GM10266 (cell line): ENCODE results near the gene ADPGK.

Experiments
- DNase-seq: peaks from one replicate; pipeline ENCODE4 v3.0.0; 2012; ENCODE audit errors: extremely low spot score
- TF ChIP-seq, protein P1 (sequence below): IDR thresholded peaks from 2 replicates; pipeline ENCODE4 v1.5.1; 2012; ENCODE audit warnings: mild to moderate bottlenecking, low read depth; ENCODE audit not compliant: control insufficient read depth, insufficient read depth; ENCODE audit errors: missing control alignments

ADPGK gene

GRCh38 chr15:72766025-72766424 is 17.5 kb downstream of the ADPGK start:
- DNase-seq, result no peak
- TF ChIP-seq, protein P1, sequence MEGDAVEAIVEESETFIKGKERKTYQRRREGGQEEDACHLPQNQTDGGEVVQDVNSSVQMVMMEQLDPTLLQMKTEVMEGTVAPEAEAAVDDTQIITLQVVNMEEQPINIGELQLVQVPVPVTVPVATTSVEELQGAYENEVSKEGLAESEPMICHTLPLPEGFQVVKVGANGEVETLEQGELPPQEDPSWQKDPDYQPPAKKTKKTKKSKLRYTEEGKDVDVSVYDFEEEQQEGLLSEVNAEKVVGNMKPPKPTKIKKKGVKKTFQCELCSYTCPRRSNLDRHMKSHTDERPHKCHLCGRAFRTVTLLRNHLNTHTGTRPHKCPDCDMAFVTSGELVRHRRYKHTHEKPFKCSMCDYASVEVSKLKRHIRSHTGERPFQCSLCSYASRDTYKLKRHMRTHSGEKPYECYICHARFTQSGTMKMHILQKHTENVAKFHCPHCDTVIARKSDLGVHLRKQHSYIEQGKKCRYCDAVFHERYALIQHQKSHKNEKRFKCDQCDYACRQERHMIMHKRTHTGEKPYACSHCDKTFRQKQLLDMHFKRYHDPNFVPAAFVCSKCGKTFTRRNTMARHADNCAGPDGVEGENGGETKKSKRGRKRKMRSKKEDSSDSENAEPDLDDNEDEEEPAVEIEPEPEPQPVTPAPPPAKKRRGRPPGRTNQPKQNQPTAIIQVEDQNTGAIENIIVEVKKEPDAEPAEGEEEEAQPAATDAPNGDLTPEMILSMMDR, result no peak

DNA sequence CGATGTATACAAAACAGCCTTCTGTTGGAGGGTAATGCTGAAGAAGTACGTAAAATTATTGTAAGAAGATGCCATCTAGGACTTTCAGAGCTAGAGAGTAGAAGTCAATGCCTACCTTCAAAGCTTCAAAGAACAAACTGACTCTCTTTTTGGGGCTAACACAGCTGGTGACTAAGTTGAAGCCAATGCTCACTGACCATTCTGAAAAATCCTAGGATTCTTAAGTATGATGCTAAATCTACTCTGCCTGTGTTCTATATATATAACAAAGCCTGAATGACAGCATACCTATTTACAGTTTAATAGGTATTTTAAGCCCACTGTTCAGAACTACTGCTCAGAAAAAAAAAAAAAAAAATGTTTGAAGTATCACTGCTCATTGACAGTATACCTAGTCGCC is 18.9 kb downstream of the ADPGK start:
- TF ChIP-seq, protein P1, result no peak
- DNase-seq, result no peak

GRCh38 chr15:72760590-72761260 is 22.8 kb downstream of the ADPGK start:
- TF ChIP-seq, protein P1, result no peak
- no peak for DNase-seq

DNA sequence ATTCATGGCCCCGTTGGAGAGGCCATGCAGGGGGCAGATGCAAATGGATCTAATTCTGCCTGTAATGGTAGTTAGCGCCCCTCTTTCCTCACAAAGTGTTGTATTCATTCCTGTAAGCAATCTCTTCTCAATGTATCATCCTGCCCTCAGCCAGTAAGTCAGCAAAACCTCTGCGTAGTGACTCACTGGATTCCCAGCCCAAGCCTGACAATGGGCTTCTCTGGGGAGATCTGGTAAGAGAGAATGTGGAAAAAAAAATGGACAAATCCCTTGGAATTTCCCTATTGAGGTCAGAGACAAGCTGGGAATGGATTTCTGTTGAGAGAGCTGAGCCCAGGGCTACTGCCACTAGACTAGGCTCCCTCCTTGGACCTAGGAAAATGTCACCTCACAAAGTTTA is 25.4 kb downstream of the ADPGK start:
- TF ChIP-seq, protein P1, result no peak
- no peak for DNase-seq

- no peak for DNase-seq
- TF ChIP-seq, protein P1, result no peak
Measured at GRCh38 chr15:72754096-72754495, 29.5 kb downstream of the ADPGK start.

DNA sequence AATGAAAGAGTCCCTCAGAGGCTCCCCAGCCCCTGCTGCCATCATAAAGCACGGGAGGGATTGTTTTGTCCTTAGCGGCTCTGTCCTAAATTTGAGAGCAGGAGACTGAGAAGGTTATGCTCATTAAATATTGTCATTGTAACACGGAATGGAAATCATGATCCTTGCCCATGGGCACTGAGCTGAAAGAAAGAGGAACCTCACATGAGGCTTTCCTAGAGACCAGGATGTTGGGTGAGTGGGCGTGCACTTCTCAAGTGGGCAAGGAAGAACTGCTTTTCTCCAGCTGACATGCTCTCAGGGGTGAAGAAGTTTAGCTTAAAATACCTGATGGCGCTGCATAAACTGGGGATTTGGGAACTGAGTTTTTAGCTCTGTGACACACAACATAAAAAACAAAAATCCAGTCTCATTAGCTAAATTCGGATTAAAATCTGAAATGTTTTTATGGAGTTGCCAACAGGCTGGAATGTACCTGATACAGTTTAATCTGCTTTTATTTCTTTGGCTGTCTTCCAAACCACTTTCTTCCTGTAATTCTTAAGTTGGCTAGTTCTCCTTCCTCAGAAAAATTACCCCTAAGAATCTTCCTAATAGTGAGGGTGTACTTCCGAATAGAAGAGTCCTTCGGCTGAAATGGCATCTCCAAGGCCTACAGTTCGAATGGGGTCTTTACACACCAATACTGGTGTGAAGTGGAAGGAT is 31.7 kb downstream of the ADPGK start:
- DNase-seq, result no peak

More for the DNA sequence above, 31.7 kb downstream of the ADPGK start:
- TF ChIP-seq, protein P1, result no peak
